ENCODE results near the gene RASSF4. TPM values are rescaled to one million over a fixed set of nuclear protein-coding genes. Genes with fewer than 3 reads are reported as not detected.

Gene RASSF4
- polyA plus RNA-seq, 1 donor (not counting 4 experiments of a cell fraction or from before 2014, with no cell fraction given), result 0.20 TPM

DNA sequence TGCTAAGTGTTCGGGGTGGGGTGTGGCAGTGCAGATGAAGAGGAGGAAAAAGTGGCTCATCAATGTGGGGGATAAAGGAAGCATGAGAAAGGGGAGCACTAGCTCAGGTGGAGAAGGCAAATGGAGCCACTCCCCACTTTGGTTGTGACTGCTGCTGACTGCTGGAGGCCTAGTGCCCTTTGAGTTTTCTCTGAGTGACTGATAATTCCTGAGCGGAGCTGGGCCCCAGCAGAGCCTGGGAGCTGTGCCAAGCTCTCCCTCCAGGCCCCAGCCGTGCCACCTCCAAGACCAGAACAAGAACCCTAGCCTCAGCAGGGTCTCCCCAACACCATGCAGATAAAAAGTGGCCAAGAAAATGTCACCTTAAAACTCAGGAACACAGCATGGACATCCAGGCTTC lies 9.7 kb upstream of the RASSF4 start:
- H3K4me2 ChIP-seq (ENCODE audit: control insufficient read depth, extremely low read depth, insufficient read depth, low read depth, low read length), result no peak overlapping the region
- TF ChIP-seq, protein P1, sequence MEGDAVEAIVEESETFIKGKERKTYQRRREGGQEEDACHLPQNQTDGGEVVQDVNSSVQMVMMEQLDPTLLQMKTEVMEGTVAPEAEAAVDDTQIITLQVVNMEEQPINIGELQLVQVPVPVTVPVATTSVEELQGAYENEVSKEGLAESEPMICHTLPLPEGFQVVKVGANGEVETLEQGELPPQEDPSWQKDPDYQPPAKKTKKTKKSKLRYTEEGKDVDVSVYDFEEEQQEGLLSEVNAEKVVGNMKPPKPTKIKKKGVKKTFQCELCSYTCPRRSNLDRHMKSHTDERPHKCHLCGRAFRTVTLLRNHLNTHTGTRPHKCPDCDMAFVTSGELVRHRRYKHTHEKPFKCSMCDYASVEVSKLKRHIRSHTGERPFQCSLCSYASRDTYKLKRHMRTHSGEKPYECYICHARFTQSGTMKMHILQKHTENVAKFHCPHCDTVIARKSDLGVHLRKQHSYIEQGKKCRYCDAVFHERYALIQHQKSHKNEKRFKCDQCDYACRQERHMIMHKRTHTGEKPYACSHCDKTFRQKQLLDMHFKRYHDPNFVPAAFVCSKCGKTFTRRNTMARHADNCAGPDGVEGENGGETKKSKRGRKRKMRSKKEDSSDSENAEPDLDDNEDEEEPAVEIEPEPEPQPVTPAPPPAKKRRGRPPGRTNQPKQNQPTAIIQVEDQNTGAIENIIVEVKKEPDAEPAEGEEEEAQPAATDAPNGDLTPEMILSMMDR (optimal IDR thresholded peaks at IDR 0.05 in 1 of 3, IDR thresholded peaks at IDR 0.05 in 1 of 3, conservative IDR thresholded peaks at IDR 0.05 in 1 of 3; ENCODE audit: extremely low read depth in 1 of 3, insufficient read depth in 2 of 3, low read length in 3 of 3), result no peak
- TF ChIP-seq EZH2 (IDR thresholded peaks at IDR 0.05; ENCODE audit: low read length), result no peak
- H3K9me3 ChIP-seq (ENCODE audit: control insufficient read depth, low read depth, low read length), result no peaks in the 10 kb centered on the region
- H3K4me3 ChIP-seq (ENCODE audit: control insufficient read depth in 2 of 3, extremely low read depth in 1 of 3, insufficient read depth in 2 of 3, low read depth in 1 of 3, low read length in 3 of 3), result no peak overlapping the region
- H3K4me1 ChIP-seq (ENCODE audit: control insufficient read depth, extremely low read depth, insufficient read depth, low read length), result no peaks in the 10 kb centered on the region
- H3K36me3 ChIP-seq (ENCODE audit: control insufficient read depth in 2 of 2, extremely low read depth in 1 of 2, insufficient read depth in 2 of 2, low read length in 2 of 2), result no peaks in the 10 kb centered on the region
- no peak overlapping the region for H2AFZ ChIP-seq (ENCODE audit: control insufficient read depth, low read length)
- no peaks in the 10 kb centered on the region for H4K20me1 ChIP-seq (ENCODE audit: control insufficient read depth, extremely low read depth, insufficient read depth, low read length)
- H3K9me1 ChIP-seq (ENCODE audit: control insufficient read depth, extremely low read depth, insufficient read depth, low read length), result no peaks in the 10 kb centered on the region
- H3K79me2 ChIP-seq (ENCODE audit: control insufficient read depth, insufficient read depth, low read length), result no peaks in the 10 kb centered on the region
- DNase-seq (ENCODE audit: low read depth, low spot score) (no peak), FAIRE-seq (no peak)
- H3K27me3 ChIP-seq (ENCODE audit: control insufficient read depth, extremely low read depth, insufficient read depth, low read length), result no peaks in the 10 kb centered on the region
- no peak overlapping the region for H3K27ac ChIP-seq (ENCODE audit: control insufficient read depth, insufficient read depth, low read length)
- dilution Hi-C loops (cut with MboI; ENCODE audit: extremely low pct_ligation_motif_present, low sequenced_read_pairs), result no loop called here
- H3K9ac ChIP-seq (ENCODE audit: control insufficient read depth, extremely low read depth, insufficient read depth, low read length), result no peak overlapping the region

DNA sequence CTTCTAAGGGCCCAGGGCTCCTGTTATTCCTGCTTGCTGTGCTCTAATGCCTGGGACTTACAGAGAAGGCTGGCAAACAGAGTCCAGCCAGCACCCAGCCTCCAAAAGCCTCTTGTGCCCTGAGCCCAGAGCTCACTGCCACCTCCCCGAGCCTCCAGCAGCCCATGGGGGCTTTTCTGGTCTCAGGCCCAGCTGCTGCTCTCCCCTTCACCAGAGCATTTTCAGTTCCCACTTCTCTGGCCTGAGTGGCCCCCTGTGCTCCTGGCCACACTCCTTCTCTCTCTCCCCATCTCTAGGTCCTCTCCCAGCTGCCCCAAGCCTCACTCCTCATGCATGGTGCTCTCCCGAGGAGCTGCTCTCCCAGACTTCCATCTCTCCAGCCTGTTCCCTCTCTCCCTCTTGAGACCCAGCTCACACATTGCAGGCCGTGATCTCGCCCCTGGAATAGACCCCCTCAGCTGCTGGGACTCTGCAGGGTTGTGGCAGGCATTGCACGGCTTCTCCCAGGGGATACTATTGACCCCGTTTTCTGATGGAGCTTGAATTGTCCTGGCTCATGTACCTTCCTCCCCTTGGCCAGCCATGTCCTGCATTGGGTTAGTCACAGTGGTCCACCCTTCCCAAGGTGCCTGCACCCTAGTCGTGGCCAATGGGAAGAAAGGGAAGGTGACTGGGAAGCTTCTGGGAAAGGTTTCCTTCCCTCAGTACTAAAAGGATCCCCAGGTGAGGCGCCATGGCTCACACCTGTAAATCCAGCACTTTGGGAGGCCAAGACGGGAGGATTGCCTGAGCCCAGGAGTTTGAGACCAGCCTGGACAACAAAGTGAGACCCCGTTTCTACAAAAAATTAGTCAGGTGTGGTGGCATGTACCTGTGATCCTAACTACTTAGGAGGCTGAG lies 9.0 kb upstream of the RASSF4 start:
- no peak for TF ChIP-seq EZH2 (IDR thresholded peaks at IDR 0.05; ENCODE audit: low read length)
- TF ChIP-seq, protein P1 (optimal IDR thresholded peaks at IDR 0.05 in 1 of 3, IDR thresholded peaks at IDR 0.05 in 1 of 3, conservative IDR thresholded peaks at IDR 0.05 in 1 of 3; ENCODE audit: extremely low read depth in 1 of 3, insufficient read depth in 2 of 3, low read length in 3 of 3), result no peak
- DNase-seq (ENCODE audit: low read depth, low spot score), result no peak
- FAIRE-seq, result no peak
- no peaks in the 10 kb centered on the region for H4K20me1 ChIP-seq (ENCODE audit: control insufficient read depth, extremely low read depth, insufficient read depth, low read length)
- no peaks in the 10 kb centered on the region for H3K9me1 ChIP-seq (ENCODE audit: control insufficient read depth, extremely low read depth, insufficient read depth, low read length)
- H3K27me3 ChIP-seq (ENCODE audit: control insufficient read depth, extremely low read depth, insufficient read depth, low read length), result no peaks in the 10 kb centered on the region
- H3K9me3 ChIP-seq (ENCODE audit: control insufficient read depth, low read depth, low read length), result no peaks in the 10 kb centered on the region
- H3K27ac ChIP-seq (ENCODE audit: control insufficient read depth, insufficient read depth, low read length), result no peak overlapping the region
- H3K4me3 ChIP-seq (ENCODE audit: control insufficient read depth in 2 of 3, extremely low read depth in 1 of 3, insufficient read depth in 2 of 3, low read depth in 1 of 3, low read length in 3 of 3), result no peak overlapping the region
- H3K4me2 ChIP-seq (ENCODE audit: control insufficient read depth, extremely low read depth, insufficient read depth, low read depth, low read length), result no peak overlapping the region
- no peaks in the 10 kb centered on the region for H3K36me3 ChIP-seq (ENCODE audit: control insufficient read depth in 2 of 2, extremely low read depth in 1 of 2, insufficient read depth in 2 of 2, low read length in 2 of 2)
- H3K4me1 ChIP-seq (ENCODE audit: control insufficient read depth, extremely low read depth, insufficient read depth, low read length), result no peaks in the 10 kb centered on the region
- dilution Hi-C loops (cut with MboI; ENCODE audit: extremely low pct_ligation_motif_present, low sequenced_read_pairs), result no loop called here
- H3K79me2 ChIP-seq (ENCODE audit: control insufficient read depth, insufficient read depth, low read length), result no peaks in the 10 kb centered on the region
- H3K9ac ChIP-seq (ENCODE audit: control insufficient read depth, extremely low read depth, insufficient read depth, low read length), result no peak overlapping the region
- no peak overlapping the region for H2AFZ ChIP-seq (ENCODE audit: control insufficient read depth, low read length)
